Thyroid gland (tissue), 4 donors: ENCODE data around the gene LPAR2. TPM values are rescaled to one million over a fixed set of nuclear protein-coding genes. Genes with fewer than 3 reads are reported as not detected.
A peak's percentile ranks its signal among the peaks of the same experiment; 100 is the strongest.

ENCODE experiments used
- DNase-seq, 2 donors: peaks; one replicate each; pipeline ENCODE4 v3.0.0-alpha.2; 2019
- H3K27ac ChIP-seq, 3 donors: fragments of 200-600 bp; sonication (generic); 1 replicate in 2 of 3; 2 replicates in 1 of 3; pipeline ENCODE4 v1.5.1; 2016 to 2019; ENCODE audit warnings: mild to moderate bottlenecking in 1 of 3, moderate library complexity in 1 of 3
- H3K27me3 ChIP-seq: fragments of 200-600 bp; sonication (generic); one replicate; pipeline ENCODE4 v1.5.1; 2019
- H3K36me3 ChIP-seq, 2 donors: fragments of 200-600 bp; sonication (generic); one replicate each; pipeline ENCODE4 v1.5.1; 2016 to 2019
- H3K4me1 ChIP-seq, 2 donors: fragments of 200-600 bp; sonication (generic); one replicate each; pipeline ENCODE4 v1.5.1; 2017 to 2019
- H3K4me3 ChIP-seq, 3 donors: fragments of 200-600 bp; sonication (generic); replicated peaks in 1 of 3; 1 replicate in 2 of 3; 2 replicates in 1 of 3; pipeline ENCODE4 v1.5.1; 2016; ENCODE audit warnings: mild to moderate bottlenecking in 1 of 3
- H3K9me3 ChIP-seq: fragments of 200-600 bp; sonication (generic); one replicate; pipeline ENCODE4 v1.5.1; 2017
- POLR2A ChIP-seq, 2 donors: fragments of 450-650 bp; IDR thresholded peaks; one replicate each; pipeline ENCODE4 v1.6.1; 2017; ENCODE audit warnings: antibody characterized with exemption in 2 of 2, mild to moderate bottlenecking in 2 of 2, moderate library complexity in 1 of 2
- WGBS, 2 donors: methylation state at CpG; one replicate each; pipeline ENCODE4 v1.1.5; 2017; 5-methylcytosine and 5-hydroxymethylcytosine counted together
- intact Hi-C: fragments of 100-400 bp; cut with DNase I; formaldehyde crosslinking; loops from one replicate; pipeline ENCODE4 v1.15.1; 2023
- total RNA-seq, 4 donors: library from RNA; depleted of rRNA; stranded (reverse); fragments of >200 nt; gene quantifications; one replicate each; pipeline ENCODE4 v1.2.3, GENCODE V29; 2016
- TF ChIP-seq, protein P1 (sequence below), 6 experiments: fragments of 200-600 bp in 3 of 6; fragments of 450-650 bp in 3 of 6; sonication (generic) in 3 of 6; IDR thresholded peaks; one replicate each; pipeline ENCODE4 v1.5.1; 2016 to 2019; ENCODE audit warnings: antibody characterized with exemption in 6 of 6, mild to moderate bottlenecking in 2 of 6, inconsistent platforms in 1 of 6, moderate library complexity in 1 of 6

The LPAR2 gene
- total RNA-seq, 4 donors from 2014 or later: 10.2 to 35.2 (median 22.9) TPM

DNA sequence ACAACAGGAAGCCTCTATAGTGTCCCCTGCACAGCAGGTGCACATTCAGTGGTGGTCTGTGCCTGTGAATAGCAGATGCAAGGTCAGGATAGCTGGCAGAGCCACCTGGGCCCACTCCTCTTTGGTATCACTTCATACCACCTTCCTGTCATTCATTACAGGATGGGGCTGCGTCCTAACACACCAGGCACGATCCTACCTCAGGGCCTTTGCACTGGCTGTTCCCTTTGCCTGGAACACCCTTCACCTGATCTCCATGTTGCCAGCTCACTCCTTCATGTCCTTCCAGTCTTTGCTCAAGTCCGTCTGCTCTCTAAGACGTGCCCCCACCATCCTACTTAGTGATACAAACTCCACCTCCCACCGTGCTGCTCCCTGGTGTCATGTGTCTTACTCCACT is 4.6 kb upstream of the LPAR2 start:
- intact Hi-C loops: no loop called here
- TF ChIP-seq, protein P1, sequence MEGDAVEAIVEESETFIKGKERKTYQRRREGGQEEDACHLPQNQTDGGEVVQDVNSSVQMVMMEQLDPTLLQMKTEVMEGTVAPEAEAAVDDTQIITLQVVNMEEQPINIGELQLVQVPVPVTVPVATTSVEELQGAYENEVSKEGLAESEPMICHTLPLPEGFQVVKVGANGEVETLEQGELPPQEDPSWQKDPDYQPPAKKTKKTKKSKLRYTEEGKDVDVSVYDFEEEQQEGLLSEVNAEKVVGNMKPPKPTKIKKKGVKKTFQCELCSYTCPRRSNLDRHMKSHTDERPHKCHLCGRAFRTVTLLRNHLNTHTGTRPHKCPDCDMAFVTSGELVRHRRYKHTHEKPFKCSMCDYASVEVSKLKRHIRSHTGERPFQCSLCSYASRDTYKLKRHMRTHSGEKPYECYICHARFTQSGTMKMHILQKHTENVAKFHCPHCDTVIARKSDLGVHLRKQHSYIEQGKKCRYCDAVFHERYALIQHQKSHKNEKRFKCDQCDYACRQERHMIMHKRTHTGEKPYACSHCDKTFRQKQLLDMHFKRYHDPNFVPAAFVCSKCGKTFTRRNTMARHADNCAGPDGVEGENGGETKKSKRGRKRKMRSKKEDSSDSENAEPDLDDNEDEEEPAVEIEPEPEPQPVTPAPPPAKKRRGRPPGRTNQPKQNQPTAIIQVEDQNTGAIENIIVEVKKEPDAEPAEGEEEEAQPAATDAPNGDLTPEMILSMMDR (IDR thresholded peaks at IDR 0.05): no peak
- no peak for TF ChIP-seq POLR2A (IDR thresholded peaks at IDR 0.05)
- 90 to 92% methylated on average over 5 of the region's 5 CpGs for WGBS, 2 donors

GRCh38 chr19:19631346-19631745 is 3.3 kb upstream of the LPAR2 start:
- H3K9me3 ChIP-seq: no peaks in the 10 kb centered on the region
- peaks cover 0 to 20% of the 10 kb centered on the region in 2 donors for H3K4me1 ChIP-seq
- peaks cover 0 to 10% of the 10 kb centered on the region in 2 donors for H3K36me3 ChIP-seq
- no peak for DNase-seq
- intact Hi-C loops: no loop called here
- 89 to 95% methylated on average over 7 of the region's 7 CpGs for WGBS, 2 donors
- H3K27me3 ChIP-seq: no peaks in the 10 kb centered on the region
- H3K4me3 ChIP-seq: no peak overlapping the region
- TF ChIP-seq, protein P1 (IDR thresholded peaks at IDR 0.05): no peak
- TF ChIP-seq POLR2A (IDR thresholded peaks at IDR 0.05): no peak
- H3K27ac ChIP-seq: no peak overlapping the region

More for the DNA sequence above, 4.6 kb upstream of the LPAR2 start:
- Histone ChIP-seq H3K9me3 (no peaks in the 10 kb centered on the region), H3K27me3 (no peaks in the 10 kb centered on the region), H3K4me1 (peaks cover 0 to 8% of the 10 kb centered on the region in 2 donors), H3K36me3 (peaks cover 0 to 10% of the 10 kb centered on the region in 2 donors), H3K27ac (no peak overlapping the region), H3K4me3 (no peak overlapping the region)
- no peak for DNase-seq

GRCh38 chr19:19630426-19630825 is 2.4 kb upstream of the LPAR2 start:
- Histone ChIP-seq H3K27me3 (no peaks in the 10 kb centered on the region), H3K9me3 (no peaks in the 10 kb centered on the region), H3K4me3 (no peak overlapping the region), H3K4me1 (peaks cover 0 to 20% of the 10 kb centered on the region in 2 donors), H3K27ac (no peak overlapping the region), H3K36me3 (peaks cover 0 to 10% of the 10 kb centered on the region in 2 donors)
- intact Hi-C loops: no loop called here
- WGBS, 2 donors: 95 to 100% methylated on average over 2 of the region's 2 CpGs
- no peak for TF ChIP-seq POLR2A (IDR thresholded peaks at IDR 0.05)
- TF ChIP-seq, protein P1 (IDR thresholded peaks at IDR 0.05): no peak
- no peak for DNase-seq

GRCh38 chr19:19630062-19630414 is 2.0 kb upstream of the LPAR2 start:
- H3K4me3 ChIP-seq: no peak overlapping the region
- H3K36me3 ChIP-seq: peaks cover 0 to 10% of the 10 kb centered on the region in 2 donors
- H3K27me3 ChIP-seq: no peaks in the 10 kb centered on the region
- no peak for DNase-seq
- H3K4me1 ChIP-seq: peaks cover 0 to 20% of the 10 kb centered on the region in 2 donors
- H3K27ac ChIP-seq: no peak overlapping the region
- no peak for TF ChIP-seq POLR2A (IDR thresholded peaks at IDR 0.05)
- TF ChIP-seq, protein P1 (IDR thresholded peaks at IDR 0.05): no peak
- WGBS, 2 donors: 95 to 96% methylated on average over 4 of the region's 11 CpGs
- no peaks in the 10 kb centered on the region for H3K9me3 ChIP-seq
- intact Hi-C loops: no loop called here

DNA sequence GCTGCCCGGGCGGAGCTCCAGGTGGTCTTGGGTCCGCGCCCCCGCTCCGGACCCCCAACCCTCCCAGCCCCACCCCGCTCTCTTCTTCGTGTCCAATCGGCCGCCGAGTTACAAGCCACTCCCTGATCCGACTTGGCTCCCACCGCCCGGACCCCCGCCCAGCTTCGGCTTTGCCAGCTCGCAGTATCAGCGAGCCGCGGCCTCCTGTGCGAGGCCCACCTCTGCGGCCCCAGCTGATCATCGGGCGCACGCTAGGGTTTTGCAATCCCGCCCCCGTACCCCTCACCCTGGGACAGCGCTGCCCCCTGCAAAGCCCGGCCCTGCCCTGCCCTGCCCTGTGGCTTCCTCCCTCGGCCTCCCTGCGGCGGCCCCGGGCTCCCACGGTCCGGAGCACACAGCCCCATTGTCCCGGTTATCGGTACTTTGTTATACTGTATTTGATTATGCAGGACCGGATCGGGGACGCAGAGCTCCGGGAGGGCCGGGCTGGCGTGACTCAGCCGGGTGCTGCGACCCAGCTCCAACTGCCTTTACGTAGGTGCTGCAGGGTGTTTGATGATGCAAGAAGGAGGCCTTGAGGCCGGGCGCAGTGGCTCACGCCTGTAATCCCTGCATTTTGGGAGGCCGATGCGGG is 598 bp upstream of the LPAR2 start:
- peak in 1 of 2 donors; percentile 3 for TF ChIP-seq POLR2A (IDR thresholded peaks at IDR 0.05)
- TF ChIP-seq, protein P1 (IDR thresholded peaks at IDR 0.05): no peak
- peaks cover 0 to 7% of the 10 kb centered on the region in 2 donors for H3K36me3 ChIP-seq
- DNase-seq: peak; percentile 50 to 53
- H3K9me3 ChIP-seq: no peaks in the 10 kb centered on the region
- 39% methylated on average over 10 to 16 of the region's 51 CpGs for WGBS, 2 donors
- peaks cover 0 to 20% of the 10 kb centered on the region in 2 donors for H3K4me1 ChIP-seq
- H3K4me3 ChIP-seq: peak overlapping the region; percentile 32 to 66 (median 53)
- intact Hi-C loops: no loop called here
- peak overlapping the region; percentile 53 to 86 (median 68) for H3K27ac ChIP-seq
- H3K27me3 ChIP-seq: no peaks in the 10 kb centered on the region
